PC-3 (cell line): ENCODE results near the gene AMBN. TPM values are rescaled to one million over a fixed set of nuclear protein-coding genes. Genes with fewer than 3 reads are reported as not detected.

Source experiments
- ATAC-seq: fragments of 200-7000 bp; cut with Tn5 transposase; 2 replicates; pipeline ENCODE4 v1.9.1; 2020; ENCODE audit warnings: mild to moderate bottlenecking, moderate library complexity
- BruUV-seq: library from RNA; stranded (reverse); fragments of 400-500 nt; replicated peaks from 2 replicates; lab custom pipeline; 2021; lab: Mats Ljungman, UMichigan
- CTCF ChIA-PET: fragments of 300-600 bp; sonication (Branson Sonifier 250); formaldehyde crosslinking; loops from one replicate; lab custom pipeline; 2022; ENCODE audit warnings: antibody characterized with exemption; lab: Charles Lee
- POLR2A ChIA-PET: fragments of 300-600 bp; sonication (Branson Sonifier 250); formaldehyde crosslinking; loops from one replicate; lab custom pipeline; 2022; ENCODE audit warnings: antibody characterized with exemption; ENCODE audit not compliant: unreplicated experiment; lab: Charles Lee
- DNase-seq: peaks from one replicate; pipeline ENCODE4 v3.0.0-alpha.2; 2015
- H2AFZ ChIP-seq: fragments of 300-600 bp; sonication (generic); 2 replicates; pipeline ENCODE4 v1.6.0; 2016; ENCODE audit warnings: antibody characterized with exemption, low read length
- H3F3A ChIP-seq: fragments of 300-600 bp; sonication (generic); one replicate; pipeline ENCODE4 v1.6.0; 2017; ENCODE audit warnings: antibody characterized with exemption, low read length, control low read depth, mild to moderate bottlenecking; ENCODE audit not compliant: unreplicated experiment
- H3K27ac ChIP-seq: fragments of 300-600 bp; sonication (generic); 2 replicates; pipeline ENCODE4 v1.5.1; 2016; ENCODE audit warnings: mild to moderate bottlenecking, low read length
- H3K27me3 ChIP-seq: fragments of 300-600 bp; sonication (generic); 2 replicates; pipeline ENCODE4 v1.6.1; 2016; ENCODE audit warnings: low read length, mixed read lengths
- H3K36me3 ChIP-seq: fragments of 300-600 bp; sonication (generic); 2 replicates; pipeline ENCODE4 v1.6.1; 2016; ENCODE audit warnings: low read depth, mixed run types, low read length, mixed read lengths
- H3K4me1 ChIP-seq: fragments of 300-600 bp; sonication (generic); 2 replicates; pipeline ENCODE4 v1.5.1; 2016; ENCODE audit warnings: low read length; ENCODE audit not compliant: insufficient read depth
- H3K4me2 ChIP-seq: fragments of 300-600 bp; sonication (generic); 2 replicates; pipeline ENCODE4 v1.6.0; 2016; ENCODE audit warnings: low read length
- H3K4me3 ChIP-seq: fragments of 300-600 bp; sonication (generic); 2 replicates; pipeline ENCODE4 v1.5.1; 2016; ENCODE audit warnings: mild to moderate bottlenecking, low read length, mixed read lengths
- H3K79me2 ChIP-seq: fragments of 300-600 bp; sonication (generic); 2 replicates; pipeline ENCODE4 v1.6.1; 2017; ENCODE audit warnings: low read length, mixed read lengths
- H3K9ac ChIP-seq: fragments of 300-600 bp; sonication (generic); 2 replicates; pipeline ENCODE4 v1.6.0; 2016; ENCODE audit warnings: mild to moderate bottlenecking, low read length
- H3K9me2 ChIP-seq: fragments of 300-600 bp; sonication (generic); replicated peaks from 2 replicates; pipeline ENCODE4 v1.6.1; 2016; ENCODE audit warnings: mixed run types, low read length, mixed read lengths
- H3K9me3 ChIP-seq: fragments of 300-600 bp; sonication (generic); 2 replicates; pipeline ENCODE4 v1.6.1; 2016; ENCODE audit warnings: low read length, mixed read lengths
- H4K20me1 ChIP-seq: fragments of 300-600 bp; sonication (generic); 2 replicates; pipeline ENCODE4 v1.6.1; 2016; ENCODE audit warnings: low read length, mixed read lengths
- EZH2 ChIP-seq: fragments of 300-600 bp; sonication (generic); IDR thresholded peaks from one replicate; pipeline ENCODE4 v1.6.1; 2017; ENCODE audit warnings: antibody characterized with exemption, mild to moderate bottlenecking, low read length; ENCODE audit not compliant: unreplicated experiment
- EZH2phosphoT487 ChIP-seq: fragments of 300-600 bp; sonication (generic); IDR thresholded peaks from 2 replicates; pipeline ENCODE4 v1.6.1; 2018; ENCODE audit warnings: mild to moderate bottlenecking, antibody characterized with exemption, low read length, borderline replicate concordance
- intact Hi-C: fragments of 100-400 bp; cut with micrococcal nuclease; formaldehyde crosslinking; loops from 2 replicates; pipeline ENCODE4 v1.9.0; 2023
- total RNA-seq: library from RNA; depleted of rRNA; stranded (reverse); fragments of >200 nt; gene quantifications from 2 replicates; pipeline ENCODE4 v1.2.3, GENCODE V29; 2014
- TF ChIP-seq, protein P1 (sequence below): fragments of 300-600 bp; sonication (generic); conservative IDR thresholded peaks from 2 replicates; pipeline ENCODE4 v1.5.1; 2017; ENCODE audit warnings: antibody characterized with exemption, low read depth, mild to moderate bottlenecking, low read length

The AMBN gene
- total RNA-seq, 1 experiment from 2014 or later, result not detected

DNA sequence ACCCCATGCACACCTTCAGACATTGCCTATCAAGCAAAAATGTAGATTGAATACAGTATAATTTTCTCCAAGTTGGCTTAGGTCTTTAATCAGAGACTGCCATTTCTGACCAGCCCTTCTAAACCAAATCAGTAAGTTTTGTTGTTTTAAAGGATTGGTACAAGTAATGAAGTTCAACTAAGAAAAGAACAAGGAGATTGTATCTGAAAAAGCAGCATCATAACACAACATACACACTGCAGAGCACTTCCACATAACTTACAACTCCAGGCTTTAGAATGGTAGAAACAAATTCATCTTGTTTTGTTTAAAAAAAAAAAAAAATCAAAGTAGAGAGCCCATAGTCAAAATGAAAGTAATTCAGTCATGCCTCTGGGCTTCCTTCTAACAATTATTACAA lies 16.1 kb upstream of the AMBN start:
- Histone ChIP-seq H4K20me1 (no peaks in the 10 kb centered on the region), H3K4me3 (no peak overlapping the region), H3K4me2 (no peak overlapping the region), H3K9ac (no peak overlapping the region), H2AFZ (no peak overlapping the region), H3K79me2 (no peaks in the 10 kb centered on the region), H3K4me1 (peaks cover 12% of the 10 kb centered on the region), H3F3A (no peaks in the 10 kb centered on the region), H3K36me3 (no peaks in the 10 kb centered on the region), H3K27me3 (no peaks in the 10 kb centered on the region), H3K27ac (no peak overlapping the region), H3K9me2 (no peaks in the 10 kb centered on the region), H3K9me3 (no peaks in the 10 kb centered on the region)
- ATAC-seq, result no peak
- no peak for DNase-seq
- TF ChIP-seq EZH2phosphoT487 (no peak), EZH2 (no peak)
- TF ChIP-seq, protein P1, sequence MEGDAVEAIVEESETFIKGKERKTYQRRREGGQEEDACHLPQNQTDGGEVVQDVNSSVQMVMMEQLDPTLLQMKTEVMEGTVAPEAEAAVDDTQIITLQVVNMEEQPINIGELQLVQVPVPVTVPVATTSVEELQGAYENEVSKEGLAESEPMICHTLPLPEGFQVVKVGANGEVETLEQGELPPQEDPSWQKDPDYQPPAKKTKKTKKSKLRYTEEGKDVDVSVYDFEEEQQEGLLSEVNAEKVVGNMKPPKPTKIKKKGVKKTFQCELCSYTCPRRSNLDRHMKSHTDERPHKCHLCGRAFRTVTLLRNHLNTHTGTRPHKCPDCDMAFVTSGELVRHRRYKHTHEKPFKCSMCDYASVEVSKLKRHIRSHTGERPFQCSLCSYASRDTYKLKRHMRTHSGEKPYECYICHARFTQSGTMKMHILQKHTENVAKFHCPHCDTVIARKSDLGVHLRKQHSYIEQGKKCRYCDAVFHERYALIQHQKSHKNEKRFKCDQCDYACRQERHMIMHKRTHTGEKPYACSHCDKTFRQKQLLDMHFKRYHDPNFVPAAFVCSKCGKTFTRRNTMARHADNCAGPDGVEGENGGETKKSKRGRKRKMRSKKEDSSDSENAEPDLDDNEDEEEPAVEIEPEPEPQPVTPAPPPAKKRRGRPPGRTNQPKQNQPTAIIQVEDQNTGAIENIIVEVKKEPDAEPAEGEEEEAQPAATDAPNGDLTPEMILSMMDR, result no peak
- ChIA-PET CTCF (no interaction called here), POLR2A (no interaction called here)
- intact Hi-C loops, result no loop called here
- BruUV-seq, result no TSS peak

DNA sequence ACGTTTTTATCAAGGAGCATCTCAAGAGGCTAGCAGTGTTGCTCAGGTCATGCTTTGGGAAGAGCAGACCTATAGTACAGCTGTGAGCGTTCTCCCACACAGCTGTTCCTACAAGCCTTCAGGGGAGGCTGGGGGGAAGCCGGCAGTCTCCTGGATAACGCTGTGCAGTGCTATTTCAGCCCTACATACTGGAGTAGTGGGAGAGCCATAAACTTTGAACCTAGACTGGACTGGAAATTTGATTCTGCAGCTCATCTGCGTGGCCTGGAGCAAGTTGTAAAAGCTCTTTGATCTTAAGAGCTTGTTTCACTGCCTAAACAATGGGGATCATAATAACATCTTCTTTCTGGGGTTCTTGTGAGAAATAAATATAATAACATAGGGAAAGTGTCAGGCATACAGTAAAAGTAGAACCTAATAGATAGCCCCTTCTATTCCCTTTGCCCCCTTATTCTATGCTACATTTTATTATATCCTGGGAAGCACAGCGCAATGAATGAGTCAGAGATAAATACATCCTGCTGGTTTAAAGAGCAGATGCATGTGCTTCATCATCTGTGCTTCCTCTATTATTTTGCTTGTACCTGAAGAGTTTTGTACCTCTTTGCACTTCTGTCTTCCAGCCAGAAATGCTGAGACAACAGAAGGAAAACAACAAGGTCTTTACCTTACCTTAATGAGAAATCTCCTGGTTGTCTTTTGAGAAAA lies 14.7 kb upstream of the AMBN start:
- intact Hi-C loops, result no loop called here
- H4K20me1 ChIP-seq, result no peaks in the 10 kb centered on the region
- no peaks in the 10 kb centered on the region for H3F3A ChIP-seq
- POLR2A ChIA-PET, result no interaction called here
- no peaks in the 10 kb centered on the region for H3K9me2 ChIP-seq
- no peak overlapping the region for H2AFZ ChIP-seq
- ATAC-seq, result peak; percentile 92
- BruUV-seq, result no TSS peak
- no peaks in the 10 kb centered on the region for H3K9me3 ChIP-seq
- H3K36me3 ChIP-seq, result no peaks in the 10 kb centered on the region
- peak; percentile 62 for DNase-seq
- peaks cover 12% of the 10 kb centered on the region for H3K4me1 ChIP-seq
- CTCF ChIA-PET, result no interaction called here
- H3K27me3 ChIP-seq, result no peaks in the 10 kb centered on the region
- H3K4me2 ChIP-seq, result peak overlapping the region; percentile 39
- H3K4me3 ChIP-seq, result no peak overlapping the region
- peak overlapping the region; percentile 8; the same call in 1 of the 2 replicates for H3K27ac ChIP-seq
- no peaks in the 10 kb centered on the region for H3K79me2 ChIP-seq
- no peak overlapping the region for H3K9ac ChIP-seq
- TF ChIP-seq EZH2phosphoT487 (no peak), EZH2 (no peak)
- TF ChIP-seq, protein P1, result no peak

DNA sequence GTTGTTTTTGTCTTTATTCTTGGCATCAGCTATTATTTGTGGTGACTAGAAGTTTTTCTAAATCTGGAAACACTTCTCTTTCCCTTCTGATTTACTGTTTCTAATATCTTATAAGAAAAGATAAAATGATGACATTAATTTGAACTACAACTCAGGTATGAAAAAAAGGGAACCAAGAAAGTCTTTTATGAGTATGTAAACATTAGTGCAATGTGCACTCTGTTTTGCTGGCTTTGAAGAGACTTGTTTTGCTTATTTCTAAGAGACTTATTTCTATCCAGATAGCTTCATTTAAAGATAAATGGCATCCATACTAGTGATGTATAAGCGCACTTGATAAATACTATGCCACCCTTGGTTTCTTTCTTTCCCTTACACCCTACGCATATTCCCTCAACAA lies 10.1 kb upstream of the AMBN start:
- Histone ChIP-seq H4K20me1 (no peaks in the 10 kb centered on the region), H3K4me1 (peaks cover 26% of the 10 kb centered on the region), H3K27me3 (no peaks in the 10 kb centered on the region), H3K4me2 (no peak overlapping the region), H3F3A (peaks cover 6% of the 10 kb centered on the region), H2AFZ (no peak overlapping the region), H3K27ac (no peak overlapping the region), H3K9me3 (no peaks in the 10 kb centered on the region), H3K9ac (no peak overlapping the region), H3K4me3 (no peak overlapping the region), H3K79me2 (no peaks in the 10 kb centered on the region), H3K9me2 (no peaks in the 10 kb centered on the region), H3K36me3 (no peaks in the 10 kb centered on the region)
- no peak for TF ChIP-seq EZH2
- TF ChIP-seq, protein P1, result no peak
- no peak for TF ChIP-seq EZH2phosphoT487
- POLR2A ChIA-PET, result no interaction called here
- no TSS peak for BruUV-seq
- CTCF ChIA-PET, result no interaction called here
- DNase-seq (no peak), ATAC-seq (no peak)
- intact Hi-C loops, result no loop called here
